GM06990 (cell line): Measurements from ENCODE around the gene SLC39A7.

Experiments
- DNase-seq: peaks from one replicate; pipeline ENCODE4 v3.0.0-alpha.2; 2011; ENCODE audit not compliant: insufficient read length; ENCODE audit errors: extremely low read depth
- H3K27me3 ChIP-seq: replicated peaks from 2 replicates; pipeline ENCODE4 v1.6.0; 2011; ENCODE audit warnings: low read length; ENCODE audit not compliant: control insufficient read depth, insufficient read depth
- H3K36me3 ChIP-seq: 2 replicates; pipeline ENCODE4 v1.5.1; 2011; ENCODE audit warnings: low read length; ENCODE audit not compliant: control insufficient read depth, insufficient read depth
- H3K4me3 ChIP-seq: replicated peaks from 2 replicates; pipeline ENCODE4 v1.5.1; 2011; ENCODE audit warnings: low read depth, mild to moderate bottlenecking, control low read depth, low read length
- TF ChIP-seq, protein P1 (sequence below): IDR thresholded peaks from 2 replicates; pipeline ENCODE4 v1.5.1; 2011; ENCODE audit warnings: low read length, control low read depth, mild to moderate bottlenecking, inconsistent platforms; ENCODE audit not compliant: insufficient read depth, poor library complexity, severe bottlenecking

Gene SLC39A7

DNA sequence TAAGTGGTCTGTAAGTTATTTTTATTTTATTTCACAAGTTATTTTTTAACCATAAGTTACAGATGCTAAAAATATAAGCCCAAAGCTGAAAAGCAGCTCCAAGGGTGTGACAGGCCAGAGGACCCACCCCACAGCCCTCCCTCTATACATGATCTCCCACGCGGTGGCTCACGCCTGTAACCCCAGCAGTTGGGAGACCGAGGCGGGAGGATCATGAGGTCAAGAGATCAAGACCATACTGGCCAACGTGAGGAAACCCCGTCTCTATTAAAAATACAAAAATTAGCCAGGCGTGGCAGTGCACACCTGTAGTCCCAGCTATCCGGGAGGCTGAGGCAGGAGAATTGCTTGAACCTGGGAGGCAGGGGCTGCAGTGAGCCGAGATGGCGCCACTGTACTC lies 40.6 kb upstream of the SLC39A7 start:
- no peak for DNase-seq
- Histone ChIP-seq H3K27me3 (no peaks in the 10 kb centered on the region; the same call in 1 of the 2 replicates), H3K36me3 (no peaks in the 10 kb centered on the region), H3K4me3 (no peak overlapping the region)
- TF ChIP-seq, protein P1, sequence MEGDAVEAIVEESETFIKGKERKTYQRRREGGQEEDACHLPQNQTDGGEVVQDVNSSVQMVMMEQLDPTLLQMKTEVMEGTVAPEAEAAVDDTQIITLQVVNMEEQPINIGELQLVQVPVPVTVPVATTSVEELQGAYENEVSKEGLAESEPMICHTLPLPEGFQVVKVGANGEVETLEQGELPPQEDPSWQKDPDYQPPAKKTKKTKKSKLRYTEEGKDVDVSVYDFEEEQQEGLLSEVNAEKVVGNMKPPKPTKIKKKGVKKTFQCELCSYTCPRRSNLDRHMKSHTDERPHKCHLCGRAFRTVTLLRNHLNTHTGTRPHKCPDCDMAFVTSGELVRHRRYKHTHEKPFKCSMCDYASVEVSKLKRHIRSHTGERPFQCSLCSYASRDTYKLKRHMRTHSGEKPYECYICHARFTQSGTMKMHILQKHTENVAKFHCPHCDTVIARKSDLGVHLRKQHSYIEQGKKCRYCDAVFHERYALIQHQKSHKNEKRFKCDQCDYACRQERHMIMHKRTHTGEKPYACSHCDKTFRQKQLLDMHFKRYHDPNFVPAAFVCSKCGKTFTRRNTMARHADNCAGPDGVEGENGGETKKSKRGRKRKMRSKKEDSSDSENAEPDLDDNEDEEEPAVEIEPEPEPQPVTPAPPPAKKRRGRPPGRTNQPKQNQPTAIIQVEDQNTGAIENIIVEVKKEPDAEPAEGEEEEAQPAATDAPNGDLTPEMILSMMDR: no peak

GRCh38 chr6:33160728-33161344 lies 39.8 kb upstream of the SLC39A7 start:
- DNase-seq: no peak
- Histone ChIP-seq H3K36me3 (no peaks in the 10 kb centered on the region), H3K4me3 (no peak overlapping the region), H3K27me3 (no peaks in the 10 kb centered on the region; the same call in 1 of the 2 replicates)
- TF ChIP-seq, protein P1: no peak

DNA sequence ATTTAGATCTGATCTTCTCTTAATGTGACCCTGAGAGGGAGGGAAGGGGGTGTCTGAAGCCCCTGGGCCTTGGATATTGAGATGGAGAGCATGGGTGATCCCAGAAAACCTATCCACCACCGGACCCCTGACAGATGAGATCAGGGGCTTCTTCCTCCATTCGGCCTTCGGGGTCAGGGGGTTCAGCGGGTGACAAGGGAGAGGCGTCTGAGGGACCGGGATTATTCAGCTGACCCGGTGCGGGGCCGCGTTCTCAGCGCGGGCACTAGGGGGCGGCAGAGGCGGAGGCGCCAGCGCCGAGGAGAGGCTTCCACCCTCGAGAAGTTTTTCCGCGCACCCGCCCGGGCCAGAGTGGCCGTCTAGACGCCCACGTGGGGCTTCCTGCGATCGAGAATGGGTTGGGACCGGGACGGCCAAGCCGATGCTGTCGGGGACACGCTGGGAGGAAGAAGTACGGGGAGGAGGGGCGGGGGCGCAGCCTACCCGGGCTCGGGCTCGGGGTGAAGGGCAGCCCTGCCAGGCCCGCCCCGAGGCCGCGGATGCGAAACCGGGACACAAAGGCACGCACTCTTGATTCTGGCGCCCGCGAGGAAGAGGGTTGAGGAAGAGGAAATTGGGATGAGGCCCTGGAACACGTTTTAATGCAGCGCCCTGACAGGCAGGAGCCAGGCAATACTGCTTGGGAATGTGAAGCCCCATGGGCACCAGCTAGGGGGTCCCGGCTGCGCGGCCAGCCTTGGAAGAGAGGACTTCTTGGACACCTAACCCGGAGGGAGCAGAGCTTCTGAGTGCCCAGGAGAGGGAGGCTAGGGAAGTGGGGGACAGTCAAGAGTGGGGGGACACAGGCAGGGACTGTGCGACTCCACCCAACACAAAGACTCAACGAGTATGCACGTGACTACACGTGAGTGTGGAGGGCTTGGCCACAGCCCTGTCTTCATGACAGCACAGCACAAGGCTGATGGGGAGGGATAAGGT lies 39.0 kb upstream of the SLC39A7 start:
- DNase-seq: peak; percentile 79
- Histone ChIP-seq H3K4me3 (peak overlapping the region; percentile 45), H3K27me3 (no peaks in the 10 kb centered on the region; the same call in 1 of the 2 replicates), H3K36me3 (no peaks in the 10 kb centered on the region)
- TF ChIP-seq, protein P1: peak; percentile 97

DNA sequence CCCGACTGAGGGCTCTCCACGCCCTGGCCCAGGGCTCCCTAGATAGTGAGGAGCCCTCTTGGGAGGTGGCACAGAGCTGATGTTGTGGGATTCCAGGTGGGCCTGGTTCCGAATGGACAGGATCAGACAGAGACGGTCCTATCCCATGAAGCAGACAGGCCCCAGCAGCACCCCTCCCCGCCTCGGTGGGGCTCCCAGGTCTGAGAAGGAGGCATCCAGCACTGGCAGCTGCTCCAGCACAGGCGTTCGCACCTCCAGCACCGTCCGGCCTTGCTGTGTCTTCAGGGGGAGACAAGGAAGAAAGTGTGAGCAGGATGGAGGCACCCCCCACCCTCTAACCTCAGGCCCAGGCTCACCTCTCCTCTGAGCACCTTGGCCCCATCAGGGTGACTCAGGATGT lies 37.1 kb upstream of the SLC39A7 start:
- TF ChIP-seq, protein P1: no peak
- H3K27me3 ChIP-seq: no peaks in the 10 kb centered on the region; the same call in 1 of the 2 replicates
- DNase-seq: no peak
- H3K36me3 ChIP-seq: no peaks in the 10 kb centered on the region
- H3K4me3 ChIP-seq: no peak overlapping the region

DNA sequence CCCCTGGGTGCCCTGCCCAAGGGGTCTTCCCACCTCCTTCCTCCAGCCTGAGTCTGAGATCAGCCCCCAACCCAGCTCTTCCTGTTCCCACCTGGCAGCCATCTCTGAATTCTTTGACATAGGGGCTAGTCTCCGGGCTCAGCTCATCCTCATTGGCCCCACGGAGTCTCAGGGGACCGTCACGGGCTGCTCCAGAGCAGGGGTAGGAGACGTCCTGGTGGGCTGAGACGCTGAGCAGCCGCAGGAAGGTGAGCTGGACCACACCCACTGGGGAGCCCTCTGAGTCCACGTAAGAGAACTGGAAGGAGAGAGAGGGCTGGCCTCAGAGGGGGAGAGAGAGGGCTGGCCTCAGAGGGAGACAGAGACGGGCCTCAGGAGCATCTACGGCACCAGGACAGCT lies 36.5 kb upstream of the SLC39A7 start:
- no peak overlapping the region for H3K4me3 ChIP-seq
- TF ChIP-seq, protein P1: no peak
- no peaks in the 10 kb centered on the region for H3K36me3 ChIP-seq
- no peaks in the 10 kb centered on the region; the same call in 1 of the 2 replicates for H3K27me3 ChIP-seq
- no peak for DNase-seq
